ENCODE data around the gene ZNF599. TPM values are rescaled to one million over a fixed set of nuclear protein-coding genes. Genes with fewer than 3 reads are reported as not detected.

The ZNF599 gene
- total and polyA plus RNA-seq, 2 of the 13 experiments (the other 11 are each of a cell fraction or from before 2014, with no cell fraction given), result 5.8 to 7.3 TPM

DNA sequence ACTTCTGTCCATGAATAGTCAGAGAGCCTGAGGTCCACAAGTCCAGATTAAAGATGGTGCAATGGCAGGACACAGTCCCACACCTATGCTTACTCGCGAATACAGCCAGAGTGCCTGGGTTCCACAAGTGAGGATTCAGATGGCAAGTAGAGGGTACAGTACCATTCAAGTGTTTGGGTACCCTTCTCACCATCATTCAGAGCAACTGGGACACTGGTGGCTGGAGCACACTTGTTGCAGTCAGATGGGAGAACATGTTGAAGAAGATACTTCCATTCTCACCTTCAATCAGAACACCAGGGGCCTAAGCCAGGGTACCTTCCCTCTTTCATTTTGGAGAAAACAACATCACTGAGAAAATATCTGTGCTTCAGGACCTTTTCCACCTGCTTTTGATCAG is 43.7 kb upstream of the ZNF599 start (continued):
- TF ChIP-seq, protein P1, sequence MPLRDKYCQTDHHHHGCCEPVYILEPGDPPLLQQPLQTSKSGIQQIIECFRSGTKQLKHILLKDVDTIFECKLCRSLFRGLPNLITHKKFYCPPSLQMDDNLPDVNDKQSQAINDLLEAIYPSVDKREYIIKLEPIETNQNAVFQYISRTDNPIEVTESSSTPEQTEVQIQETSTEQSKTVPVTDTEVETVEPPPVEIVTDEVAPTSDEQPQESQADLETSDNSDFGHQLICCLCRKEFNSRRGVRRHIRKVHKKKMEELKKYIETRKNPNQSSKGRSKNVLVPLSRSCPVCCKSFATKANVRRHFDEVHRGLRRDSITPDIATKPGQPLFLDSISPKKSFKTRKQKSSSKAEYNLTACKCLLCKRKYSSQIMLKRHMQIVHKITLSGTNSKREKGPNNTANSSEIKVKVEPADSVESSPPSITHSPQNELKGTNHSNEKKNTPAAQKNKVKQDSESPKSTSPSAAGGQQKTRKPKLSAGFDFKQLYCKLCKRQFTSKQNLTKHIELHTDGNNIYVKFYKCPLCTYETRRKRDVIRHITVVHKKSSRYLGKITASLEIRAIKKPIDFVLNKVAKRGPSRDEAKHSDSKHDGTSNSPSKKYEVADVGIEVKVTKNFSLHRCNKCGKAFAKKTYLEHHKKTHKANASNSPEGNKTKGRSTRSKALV (CRISPR knock-in tag; IDR thresholded peaks at IDR 0.05), result no peak
- TF ChIP-seq NR2F2 (IDR thresholded peaks at IDR 0.05; ENCODE audit: borderline replicate concordance, low read depth) (no peak), ISX (CRISPR knock-in tag; conservative IDR thresholded peaks at IDR 0.05) (no peak), PRPF4 (IDR thresholded peaks at IDR 0.05; ENCODE audit: low read depth, low read length, poor library complexity, severe bottlenecking) (no peak), GATAD2A (CRISPR knock-in tag; IDR thresholded peaks at IDR 0.05) (no peak), ZNF562 (CRISPR knock-in tag; IDR thresholded peaks at IDR 0.05; ENCODE audit: borderline replicate concordance) (no peak), GATAD1 (CRISPR knock-in tag; IDR thresholded peaks at IDR 0.05) (no peak), ZSCAN20 (CRISPR knock-in tag; IDR thresholded peaks at IDR 0.05; ENCODE audit: borderline replicate concordance) (no peak), ADNP (CRISPR knock-in tag; IDR thresholded peaks at IDR 0.05) (no peak)
- TF ChIP-seq, protein P2, sequence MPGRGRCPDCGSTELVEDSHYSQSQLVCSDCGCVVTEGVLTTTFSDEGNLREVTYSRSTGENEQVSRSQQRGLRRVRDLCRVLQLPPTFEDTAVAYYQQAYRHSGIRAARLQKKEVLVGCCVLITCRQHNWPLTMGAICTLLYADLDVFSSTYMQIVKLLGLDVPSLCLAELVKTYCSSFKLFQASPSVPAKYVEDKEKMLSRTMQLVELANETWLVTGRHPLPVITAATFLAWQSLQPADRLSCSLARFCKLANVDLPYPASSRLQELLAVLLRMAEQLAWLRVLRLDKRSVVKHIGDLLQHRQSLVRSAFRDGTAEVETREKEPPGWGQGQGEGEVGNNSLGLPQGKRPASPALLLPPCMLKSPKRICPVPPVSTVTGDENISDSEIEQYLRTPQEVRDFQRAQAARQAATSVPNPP (CRISPR knock-in tag; IDR thresholded peaks at IDR 0.05), result no peak

DNA sequence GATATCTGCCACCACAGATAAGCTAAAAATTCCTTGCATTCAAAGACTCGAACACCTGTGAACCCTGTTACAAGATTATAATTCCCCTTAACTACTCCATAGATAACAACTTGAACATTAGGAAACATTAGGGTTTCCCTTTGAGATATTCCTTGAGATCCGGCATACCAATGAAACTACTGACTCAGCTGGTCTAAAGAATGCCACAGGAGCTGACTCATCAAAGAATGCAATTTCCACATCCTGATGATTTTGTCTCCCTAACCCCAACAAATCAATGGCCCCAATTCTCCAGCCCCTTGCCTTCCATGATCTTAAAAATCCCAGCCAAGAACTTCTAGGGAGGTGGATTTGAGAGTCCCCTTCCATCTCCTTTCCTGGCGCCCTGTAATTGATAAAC is 35.6 kb upstream of the ZNF599 start:
- Histone ChIP-seq H3K4me1 (ENCODE audit: insufficient read depth, low read length) (no peaks in the 10 kb centered on the region), H3K4me3 (replicated peaks in 1 of 3; ENCODE audit: insufficient read depth in 1 of 3, low read depth in 2 of 3, low read length in 3 of 3) (no peak overlapping the region), H3K9ac (ENCODE audit: insufficient read depth, low read depth, low read length) (no peak overlapping the region), H3K79me2 (ENCODE audit: insufficient read depth, low read length) (no peaks in the 10 kb centered on the region), H3K4me2 (ENCODE audit: low read depth, low read length) (no peak overlapping the region), H3K9me3 (ENCODE audit: low read length) (peaks cover 20% of the 10 kb centered on the region), H3K27ac (ENCODE audit: extremely low read length, insufficient read depth, low read length) (no peak overlapping the region), H4K20me1 (ENCODE audit: insufficient read depth, low read length) (no peaks in the 10 kb centered on the region), H2AFZ (ENCODE audit: low read length) (no peak overlapping the region), H3K27me3 (ENCODE audit: control insufficient read depth in 1 of 2, insufficient read depth in 2 of 2, low read length in 2 of 2) (no peaks in the 10 kb centered on the region), H3K36me3 (replicated peaks in 1 of 2; ENCODE audit: control insufficient read depth in 1 of 2, insufficient read depth in 2 of 2, low read length in 2 of 2) (no peaks in the 10 kb centered on the region)
- no peak for DNase-seq (ENCODE audit: low spot score)
- FAIRE-seq, result no peak
- 39% methylated on average over 3 of the region's 3 CpGs for WGBS (ENCODE audit: low lambda C conversion rate)
- in situ Hi-C loops (cut with HindIII; ENCODE audit: extremely low pct_ligation_motif_present, low pct_unique_long_range_greater_than_20kb) (no loop called here), intact Hi-C loops (cut with micrococcal nuclease; ENCODE audit: unreplicated experiment) (no loop called here)
- ATAC-seq, result no peak
- CTCF ChIA-PET (ENCODE audit: low intra/inter-chr PET ratio, low total read pairs), result no interaction called here
- TF ChIP-seq MAFF (IDR thresholded peaks at IDR 0.05; ENCODE audit: low read depth, low read length) (peak; percentile 73), MAFK (conservative IDR thresholded peaks at IDR 0.05 in 1 of 2, IDR thresholded peaks at IDR 0.05 in 1 of 2; ENCODE audit: low read length in 2 of 2) (peak; percentile 65 to 77), ZNF501 (CRISPR knock-in tag; IDR thresholded peaks at IDR 0.05) (no peak)
- POLR2A ChIA-PET, result no interaction called here
- no TSS peak for BruUV-seq (replicated peaks)

All from HepG2 (cell line).